HuH-7 (cell line): ENCODE results near the gene TERT.
"Not testable (repeated sequence)": the region's sequence is repeated elsewhere in the genome, so short reads cannot be mapped to it uniquely, and the experiment has no call there.

ENCODE experiments used
- DNase-seq: peaks from one replicate; pipeline ENCODE4 v3.0.0; 2011; ENCODE audit warnings: low spot score

Gene TERT

DNA sequence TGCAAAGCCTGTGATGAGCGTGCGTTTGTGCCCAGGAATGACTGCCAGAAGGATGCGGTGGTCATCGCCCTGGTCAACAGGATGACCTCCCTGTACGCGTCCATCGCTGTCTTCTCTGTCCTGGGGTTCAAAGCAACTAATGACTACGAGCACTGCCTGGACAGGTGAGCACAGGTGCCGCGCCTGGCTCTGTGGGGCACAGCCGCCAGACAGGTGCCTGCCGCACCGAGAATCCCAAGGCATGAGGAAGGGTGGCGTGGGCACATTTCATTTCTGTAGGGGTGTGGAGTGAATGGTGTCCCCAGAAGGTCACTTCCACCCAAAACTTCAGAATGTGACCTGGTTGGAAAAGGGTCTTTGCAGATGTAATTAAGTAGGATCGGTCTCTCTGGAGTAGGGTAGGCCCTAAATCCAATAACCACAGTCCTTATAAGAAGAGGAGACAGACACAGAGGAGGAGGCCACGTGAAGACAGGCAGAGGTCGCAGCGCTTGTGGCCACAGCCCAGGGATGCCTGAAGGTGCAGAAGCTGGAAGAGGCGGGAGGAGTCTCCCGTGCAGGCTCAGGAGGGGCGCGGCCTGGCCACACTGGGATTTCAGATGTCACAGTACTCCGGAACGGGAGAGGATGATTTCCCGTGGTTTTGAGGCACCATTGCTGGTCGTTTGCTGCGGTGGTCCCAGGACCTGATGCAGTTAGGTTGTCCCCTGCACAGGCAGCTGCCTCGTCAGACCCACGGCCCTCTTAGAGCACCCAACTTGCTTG is 54.2 kb downstream of the TERT start:
- DNase-seq, result no peak

DNA sequence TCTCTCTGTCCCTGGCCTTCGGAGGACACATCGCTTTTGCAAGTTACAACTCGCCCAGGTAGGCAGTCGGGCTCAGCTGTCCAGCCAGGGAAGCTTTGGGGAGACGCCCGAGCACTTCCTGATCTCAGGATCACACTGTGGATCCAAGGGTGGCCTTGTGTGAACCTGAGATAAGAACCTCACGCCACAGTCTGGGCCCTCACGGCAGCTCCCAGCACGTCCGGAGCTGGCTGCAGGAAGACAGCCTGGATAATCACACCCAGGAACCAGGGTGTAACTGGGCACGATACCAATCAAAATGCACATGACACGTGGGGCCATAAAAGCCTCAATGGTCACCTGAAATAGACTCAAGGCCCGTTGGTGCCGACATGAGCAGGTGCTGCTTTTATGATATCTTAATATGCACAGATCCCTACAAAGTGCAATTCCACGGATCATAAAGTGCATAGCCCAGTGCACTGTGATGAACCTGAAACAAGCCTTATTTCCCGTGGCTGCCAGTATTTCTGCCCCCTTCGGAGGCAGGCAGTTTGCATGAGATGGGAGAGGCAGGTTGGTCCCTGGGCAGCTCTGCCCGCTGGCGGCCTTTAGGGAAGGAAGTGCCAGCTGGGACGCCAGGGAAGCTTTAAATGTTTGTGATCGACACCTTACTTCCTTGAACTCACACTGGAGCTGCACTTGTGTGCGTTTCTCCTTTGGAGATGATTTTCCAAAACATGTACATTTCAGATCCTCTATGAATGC is 55.2 kb downstream of the TERT start:
- no peak for DNase-seq

DNA sequence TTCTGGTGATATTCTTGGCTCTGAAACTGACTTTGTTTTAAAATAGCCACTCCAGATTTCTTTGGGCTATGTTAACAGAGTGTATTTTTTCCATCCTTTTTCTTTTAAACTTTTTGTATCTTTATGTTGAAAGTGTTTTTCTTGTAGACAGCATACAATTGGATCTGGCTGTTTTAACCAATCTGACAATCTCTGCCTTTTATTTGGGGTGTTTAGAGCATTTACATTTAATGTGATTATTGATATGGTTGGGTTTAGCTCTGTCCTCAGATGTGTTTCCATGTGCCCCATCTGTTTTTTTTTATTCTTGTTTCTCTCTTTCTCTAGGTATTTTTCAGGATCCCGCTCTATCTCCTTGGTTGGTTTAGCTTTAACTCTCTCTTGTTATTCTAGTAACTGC is 59.0 kb downstream of the TERT start:
- DNase-seq, result no peak

DNA sequence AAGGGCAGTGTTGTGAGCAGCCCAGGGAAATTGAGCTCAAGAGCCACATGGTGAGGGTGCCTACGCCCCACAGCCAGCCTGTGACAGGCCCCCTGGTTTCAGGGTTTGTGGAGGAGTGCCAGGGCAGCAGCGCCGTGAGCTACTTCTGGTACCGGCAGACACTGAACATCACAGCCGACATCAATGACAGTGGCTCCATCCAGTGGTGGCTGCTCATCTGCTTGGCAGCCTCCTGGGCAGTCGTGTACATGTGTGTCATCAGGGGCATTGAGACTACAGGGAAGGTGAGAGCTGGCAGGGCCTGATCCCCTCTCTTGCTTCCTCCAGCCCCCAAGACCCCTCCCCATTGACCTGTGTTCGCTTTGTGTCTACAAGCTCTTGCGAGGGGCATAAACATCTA is 59.5 kb downstream of the TERT start:
- DNase-seq, result peak; percentile 77

DNA sequence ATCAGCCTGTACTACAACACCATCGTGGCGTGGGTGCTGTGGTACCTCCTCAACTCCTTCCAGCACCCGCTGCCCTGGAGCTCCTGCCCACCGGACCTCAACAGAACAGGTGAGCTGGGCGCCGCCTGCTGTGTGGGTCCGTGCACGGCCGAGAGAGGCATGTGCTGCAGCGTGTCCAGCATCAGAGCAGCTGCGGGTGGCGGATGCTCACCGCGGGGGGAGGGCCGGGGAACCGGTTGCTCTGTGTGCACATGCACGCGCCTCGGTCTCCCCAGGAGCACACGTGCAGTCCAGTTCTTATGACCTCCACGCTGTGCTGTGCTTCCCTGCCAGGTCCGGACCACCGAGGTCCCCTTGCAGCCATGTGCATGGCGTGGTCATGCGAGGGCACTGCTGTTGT is 62.1 kb downstream of the TERT start:
- DNase-seq, result no peak

DNA sequence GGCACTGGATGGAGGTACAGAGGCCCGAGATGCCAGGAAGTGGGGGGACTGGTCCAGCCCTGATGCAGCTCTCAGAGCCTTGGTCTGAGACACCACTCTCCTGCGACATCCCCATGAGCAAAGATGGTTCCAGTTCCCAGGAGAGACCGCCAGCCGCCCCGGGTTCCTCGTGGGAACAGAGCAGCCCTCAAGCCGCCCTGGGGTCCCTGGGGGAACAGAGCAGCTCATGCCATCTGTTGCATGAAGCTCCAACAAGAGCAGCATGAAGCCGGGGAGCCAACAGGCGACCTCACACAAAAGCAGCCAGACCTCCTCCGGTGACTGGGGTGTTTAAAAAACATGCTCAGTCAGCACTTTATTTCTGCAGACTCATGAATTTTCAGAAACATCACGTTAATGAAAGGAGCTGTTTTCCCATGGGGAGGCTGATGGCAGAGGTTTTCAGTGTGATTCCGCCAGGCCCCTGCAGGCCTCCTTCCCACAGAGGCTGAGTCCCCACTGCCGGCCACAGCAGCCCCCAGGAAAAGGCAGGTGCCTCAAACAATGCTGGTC is 63.4 kb downstream of the TERT start:
- no peak for DNase-seq

DNA sequence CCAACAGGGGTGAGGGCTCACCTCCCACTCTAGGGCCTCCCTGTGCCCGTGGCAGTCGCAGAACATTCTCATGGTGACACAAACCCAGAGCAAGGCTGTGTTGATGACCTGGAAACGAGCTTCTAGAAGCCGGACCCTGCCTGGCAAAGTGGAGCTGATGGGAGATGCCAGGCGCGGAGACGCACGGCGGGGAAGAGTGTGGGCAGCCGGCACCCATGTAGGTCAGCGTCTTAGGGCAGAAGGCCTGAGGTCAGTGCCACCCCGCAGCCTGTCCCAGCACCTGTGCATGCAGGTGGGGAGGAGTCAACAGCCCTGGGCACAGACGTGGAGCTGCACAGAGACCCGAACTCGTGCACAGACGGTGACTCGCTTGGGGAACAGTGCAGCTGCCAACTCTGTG is 64.3 kb downstream of the TERT start:
- DNase-seq, result no peak

DNA sequence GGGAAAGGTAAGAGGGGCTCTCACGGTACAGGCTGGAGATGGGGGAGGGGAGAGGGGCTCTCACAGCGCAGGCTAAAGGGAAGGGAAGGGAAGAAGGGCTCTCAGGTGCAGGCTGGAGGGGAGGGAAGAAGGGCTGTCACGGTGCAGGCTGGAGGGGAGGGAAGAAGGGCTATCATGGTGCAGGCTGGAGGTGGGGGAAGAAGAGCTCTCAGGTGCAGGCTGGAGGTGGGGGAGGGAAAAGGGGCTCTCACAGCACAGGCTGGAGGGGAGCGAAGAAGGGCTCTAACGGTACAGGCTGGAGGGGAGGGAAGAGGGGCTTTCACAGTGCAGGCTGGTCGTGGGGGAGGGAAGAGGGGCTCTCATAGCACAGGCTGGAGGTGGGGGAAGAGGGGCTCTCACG is 65.0 kb downstream of the TERT start:
- DNase-seq, result no peak

DNA sequence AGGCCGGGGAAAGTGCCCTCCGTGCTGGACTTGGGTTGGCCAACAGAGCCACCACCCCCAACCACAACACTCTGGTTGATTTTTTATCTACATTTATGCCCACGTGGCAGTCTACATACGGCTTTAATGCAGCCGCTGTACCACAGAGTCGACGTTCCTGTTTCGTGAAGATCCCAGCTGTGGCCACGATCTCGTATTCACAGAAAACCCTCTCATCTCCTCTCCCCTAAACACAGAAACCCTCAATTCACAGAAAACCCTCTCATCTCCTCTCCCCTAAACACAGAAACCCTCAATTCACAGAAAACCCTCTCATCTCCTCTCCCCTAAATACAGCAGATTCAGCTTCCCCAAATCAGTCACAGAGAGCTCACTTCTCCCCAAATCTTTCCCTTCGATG is 65.8 kb downstream of the TERT start:
- DNase-seq, result not testable (repeated sequence)

DNA sequence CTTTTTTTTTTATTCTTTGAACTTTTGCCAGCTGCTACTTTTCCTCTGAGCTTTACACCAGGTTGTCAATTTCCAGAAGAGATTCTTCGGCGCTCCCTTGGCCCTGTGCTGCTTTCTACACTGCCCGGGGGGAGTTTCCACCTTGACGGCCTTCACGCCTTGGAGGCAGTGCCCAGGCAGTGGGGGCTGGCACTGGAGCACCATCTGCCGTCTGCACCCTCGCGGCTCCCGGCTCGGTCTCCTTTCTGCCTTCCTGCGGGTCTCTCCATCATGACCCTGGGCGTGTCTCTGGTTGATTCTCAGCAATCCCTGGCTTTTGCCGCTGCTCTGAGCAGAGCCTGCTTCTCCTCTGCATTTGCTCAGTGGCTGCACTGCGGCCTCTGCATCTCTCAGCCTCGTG is 66.7 kb downstream of the TERT start:
- no peak for DNase-seq

DNA sequence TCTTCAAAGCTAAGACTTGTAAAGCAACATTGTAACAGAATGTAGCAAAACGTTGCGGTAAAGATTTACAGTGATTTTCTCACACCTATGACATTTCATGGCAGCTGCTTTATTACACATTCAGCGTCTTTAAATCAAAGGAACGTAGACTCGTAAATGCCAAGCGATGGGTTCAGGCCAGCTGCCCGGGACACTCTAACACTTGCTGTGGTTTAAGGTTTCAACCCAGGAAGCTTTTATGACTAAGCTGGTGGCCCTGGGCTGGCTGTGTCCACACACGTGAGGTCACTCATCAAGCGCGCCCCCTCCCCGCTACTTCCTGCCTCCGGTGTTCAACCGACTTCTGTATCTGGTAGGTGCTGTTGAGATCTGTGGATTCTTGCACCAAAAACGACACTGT is 67.2 kb downstream of the TERT start:
- peak; percentile 44 for DNase-seq

DNA sequence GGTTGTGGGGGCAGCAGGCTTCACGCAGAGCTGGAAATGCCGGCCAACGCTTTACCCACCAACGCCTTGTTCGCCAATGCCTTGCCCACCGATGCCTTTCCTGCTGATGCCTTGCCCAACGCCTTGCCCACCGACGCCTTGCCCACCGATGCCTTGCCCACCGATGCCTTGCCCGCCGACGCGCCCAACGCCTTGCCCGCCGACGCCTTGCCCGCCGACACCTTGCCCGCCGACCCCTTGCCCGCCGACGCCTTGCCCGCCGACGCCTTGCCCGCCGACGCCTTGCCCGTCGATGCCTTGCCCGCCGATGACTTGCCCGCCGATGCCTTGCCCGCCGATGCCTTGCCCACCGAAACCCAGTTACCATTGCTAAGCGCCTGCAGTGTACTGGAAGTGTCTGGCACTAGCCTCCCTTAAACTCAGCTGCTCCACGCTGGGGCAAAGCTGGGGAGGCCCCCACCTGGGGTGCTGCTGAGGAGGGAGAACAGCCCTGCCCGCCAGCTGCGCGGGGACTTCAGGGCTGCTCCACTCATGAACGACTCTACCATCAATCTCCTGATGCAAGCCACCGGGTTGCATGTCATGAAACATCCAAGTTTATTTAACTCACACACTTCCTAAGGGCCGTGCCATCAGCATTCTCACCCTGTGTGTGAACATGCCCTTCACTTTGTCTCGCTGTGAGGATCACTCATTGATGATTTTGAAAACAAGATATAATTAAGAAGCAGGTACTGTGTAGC is 67.9 kb downstream of the TERT start:
- no peak for DNase-seq

DNA sequence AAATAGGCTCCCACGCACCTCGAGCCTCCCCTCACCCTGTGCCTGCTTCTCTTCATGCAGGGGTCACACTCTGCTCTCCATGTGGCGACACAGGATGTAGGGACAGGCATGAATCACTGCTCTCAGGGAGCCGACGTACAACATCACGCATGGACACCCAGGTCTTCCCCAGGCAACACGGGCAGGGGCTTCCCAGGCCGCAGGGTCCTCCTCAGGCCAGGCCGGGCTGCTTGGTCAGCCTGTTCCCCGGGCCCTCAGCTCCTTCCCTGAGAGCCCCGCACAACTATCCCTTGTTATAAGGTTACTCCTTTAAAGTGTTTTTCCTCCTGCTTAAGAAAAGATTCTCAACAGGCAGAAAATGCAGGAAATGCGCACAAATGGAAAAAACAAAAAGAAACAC is 68.6 kb downstream of the TERT start:
- DNase-seq, result no peak

DNA sequence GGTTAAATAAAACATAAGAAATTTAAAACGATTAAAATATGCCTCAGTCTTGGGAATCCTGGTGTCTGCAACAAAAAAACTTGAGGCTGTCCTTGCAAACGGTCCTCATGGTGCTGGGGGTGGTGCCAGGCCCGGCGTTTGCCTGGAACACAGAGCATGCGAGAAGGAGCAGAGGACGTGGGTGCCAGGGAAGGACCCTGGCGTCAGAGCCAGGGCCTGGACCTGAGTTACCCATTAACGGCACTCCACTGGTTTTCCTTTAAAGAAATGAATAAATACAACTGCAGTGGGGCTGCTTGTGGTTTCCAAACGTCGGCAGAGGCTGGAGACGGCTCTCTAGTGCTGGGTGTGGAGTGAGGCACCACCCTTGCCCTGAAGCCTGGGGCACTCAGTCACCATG is 69.8 kb downstream of the TERT start, which contains the start of gene SLC6A18:
TSS of gene SLC6A18 (plus strand) at position 301 of the 400 bp plus-strand sequence. CDS start at position 398, 97 bp downstream.
- no peak for DNase-seq

DNA sequence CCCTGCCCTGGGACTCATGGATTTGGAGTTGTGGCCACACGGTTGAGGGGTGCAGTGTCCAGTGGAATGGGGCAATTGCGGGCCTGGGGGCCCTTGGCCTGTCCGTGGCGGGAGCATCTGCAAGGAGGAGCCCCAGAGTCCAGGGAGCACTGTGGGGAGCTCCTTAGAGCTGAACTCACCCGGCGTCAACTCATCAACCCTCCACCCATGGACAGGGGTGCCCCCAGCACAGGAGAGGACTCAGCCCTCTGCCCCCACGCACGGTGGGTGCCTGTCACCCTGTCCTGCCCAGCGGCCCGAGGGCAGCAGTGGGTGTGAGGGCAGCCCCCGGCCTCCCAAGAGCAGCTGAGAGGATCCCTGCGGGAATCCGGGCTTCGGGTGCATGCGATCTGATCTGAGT is 70.2 kb downstream of the TERT start:
- no peak for DNase-seq

DNA sequence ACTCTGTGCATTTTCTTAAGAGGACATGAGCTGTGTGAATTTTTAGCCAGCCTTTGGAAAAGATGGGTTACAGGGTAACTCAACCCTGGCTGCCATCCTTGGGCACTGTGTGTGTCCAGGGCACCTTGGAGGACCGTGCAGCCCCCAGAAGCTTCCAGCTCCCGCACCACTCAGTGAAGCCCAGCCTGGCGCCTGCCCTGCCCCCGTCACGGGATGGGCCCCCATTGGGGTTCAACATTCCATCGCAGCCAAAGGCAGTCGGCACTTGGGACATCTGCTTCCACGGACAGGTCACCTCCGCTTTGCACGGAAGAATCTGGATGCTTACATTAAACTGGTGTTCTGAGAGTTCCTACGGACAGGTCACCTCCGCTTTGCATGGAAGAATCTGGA is 71.6 kb downstream of the TERT start:
- DNase-seq, result no peak

DNA sequence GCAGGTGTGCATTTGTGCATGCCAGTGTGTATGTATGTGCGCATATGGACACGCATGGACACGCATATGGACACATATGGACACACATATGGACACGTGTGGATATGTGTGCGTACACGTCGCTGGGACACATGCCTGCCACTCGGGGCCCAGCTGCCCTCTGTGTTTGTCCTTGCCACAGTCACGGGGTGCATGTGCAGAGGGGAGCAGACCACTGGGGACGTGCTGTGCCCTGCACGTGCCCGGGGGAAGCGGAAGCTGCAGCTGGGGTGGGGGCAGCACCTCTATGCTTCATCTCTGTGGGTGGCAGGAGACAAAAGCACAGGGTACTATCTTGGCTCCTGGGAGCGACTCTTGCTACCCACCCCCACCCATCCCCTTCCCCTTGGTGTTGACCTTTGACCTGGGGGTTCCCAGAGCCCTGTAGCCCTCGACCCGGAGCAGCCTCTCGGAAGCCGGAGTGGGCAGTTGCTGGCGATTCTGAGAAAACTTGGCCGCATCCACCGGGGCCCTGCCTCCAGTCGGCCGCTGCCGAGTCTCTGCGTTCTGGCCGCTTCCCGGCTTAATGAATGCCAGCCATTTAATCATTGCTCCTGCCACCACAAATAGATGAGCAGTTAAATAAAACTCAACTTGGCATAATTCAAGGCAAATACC is 72.1 kb downstream of the TERT start:
- no peak for DNase-seq

DNA sequence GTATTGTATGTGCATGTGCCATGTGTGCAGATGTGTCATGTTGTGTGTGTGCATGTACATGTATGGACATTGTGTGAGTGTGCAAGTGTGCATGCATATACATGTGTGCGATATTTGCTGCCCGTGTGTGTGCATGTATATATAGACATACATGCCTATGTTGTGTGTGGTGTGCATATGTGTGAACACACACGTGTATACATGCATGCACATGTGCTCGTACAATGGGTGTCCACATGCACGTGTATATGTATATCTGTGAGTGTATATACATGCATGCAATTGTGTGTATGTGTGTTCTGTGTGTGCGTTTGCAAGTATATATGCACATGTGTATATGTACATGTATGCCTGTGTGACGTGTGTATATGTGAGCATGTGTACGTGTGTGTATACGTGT is 72.7 kb downstream of the TERT start:
- no peak for DNase-seq

DNA sequence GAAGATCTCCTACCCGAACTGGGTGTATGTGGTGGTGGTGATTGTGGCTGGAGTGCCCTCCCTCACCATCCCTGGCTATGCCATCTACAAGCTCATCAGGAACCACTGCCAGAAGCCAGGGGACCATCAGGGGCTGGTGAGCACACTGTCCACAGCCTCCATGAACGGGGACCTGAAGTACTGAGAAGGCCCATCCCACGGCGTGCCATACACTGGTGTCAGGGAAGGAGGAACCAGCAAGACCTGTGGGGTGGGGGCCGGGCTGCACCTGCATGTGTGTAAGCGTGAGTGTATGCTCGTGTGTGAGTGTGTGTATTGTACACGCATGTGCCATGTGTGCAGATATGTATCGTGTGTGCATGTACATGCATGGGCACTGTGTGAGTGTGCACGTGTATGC is 73.1 kb downstream of the TERT start:
- no peak for DNase-seq

DNA sequence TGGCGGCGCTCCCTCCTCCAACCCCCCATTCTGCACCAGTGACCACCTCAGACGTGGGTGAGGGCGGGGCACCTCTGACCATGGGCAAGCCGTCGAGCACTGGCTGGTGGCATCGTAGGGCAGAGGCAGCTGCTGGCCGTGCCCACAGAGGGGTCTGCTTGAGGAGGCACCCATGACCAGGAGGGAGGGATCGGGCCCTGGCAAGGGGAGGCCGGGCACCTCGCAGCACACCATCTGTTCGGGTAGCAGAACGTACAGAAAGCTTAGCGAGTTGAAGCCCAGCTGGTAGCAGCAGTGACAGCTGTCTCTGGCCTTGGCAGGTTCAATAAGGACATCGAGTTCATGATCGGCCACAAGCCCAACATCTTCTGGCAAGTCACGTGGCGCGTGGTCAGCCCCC is 74.0 kb downstream of the TERT start:
- no peak for DNase-seq

DNA sequence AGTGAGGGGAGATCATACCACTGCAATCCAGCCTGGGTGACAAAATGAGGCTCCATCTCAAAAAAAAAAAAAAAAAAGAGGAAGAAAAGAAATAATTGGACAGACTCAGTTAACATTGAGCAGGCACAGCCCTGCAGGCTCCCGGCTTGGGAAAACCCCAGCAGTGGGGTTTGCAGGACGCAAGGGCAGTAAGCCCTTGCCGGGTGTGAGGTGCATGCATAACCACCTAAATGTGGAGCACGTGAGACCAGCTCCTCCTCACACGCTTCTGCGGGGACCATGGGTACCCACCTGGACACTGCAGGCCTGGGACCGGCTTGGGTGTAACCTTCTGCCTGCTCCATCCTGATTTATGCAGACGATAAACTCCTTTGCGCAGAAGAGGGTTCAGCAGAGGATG is 74.5 kb downstream of the TERT start:
- no peak for DNase-seq

DNA sequence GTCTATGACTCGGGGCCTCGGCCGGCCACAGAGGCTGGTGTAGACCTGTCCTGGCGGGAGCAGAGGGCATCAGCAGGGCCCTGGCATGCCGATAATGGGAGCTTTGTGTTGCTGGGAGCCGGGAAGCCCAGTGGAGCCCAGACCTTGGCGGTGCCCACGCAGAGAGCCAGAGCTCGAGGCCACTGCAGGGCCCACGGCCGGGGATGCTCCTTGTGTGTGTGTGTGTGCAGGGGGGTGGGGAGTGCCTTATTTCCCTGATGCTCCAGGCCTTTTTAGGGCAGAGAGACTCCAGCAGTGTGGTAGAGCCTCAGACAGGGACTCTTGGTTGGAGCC is 75.1 kb downstream of the TERT start:
- no peak for DNase-seq
